ENCODE data around the gene P3H4. TPM values are rescaled to one million over a fixed set of nuclear protein-coding genes. Genes with fewer than 3 reads are reported as not detected.

Gene P3H4
- total RNA-seq, 1 donor from 2014 or later = 31.8 TPM

- Histone ChIP-seq H3K27me3 (ENCODE audit: control insufficient read depth in 3 of 3, insufficient read depth in 3 of 3, low read length in 3 of 3) (no peaks in the 10 kb centered on the region), H3K4me3 (ENCODE audit: low read length in 3 of 3) (no peak overlapping the region), H3K4me1 (ENCODE audit: control insufficient read depth in 3 of 3, insufficient read depth in 3 of 3, low read length in 3 of 3) (no peaks in the 10 kb centered on the region), H3K9me3 (ENCODE audit: control insufficient read depth in 3 of 3, low read length in 3 of 3) (no peaks in the 10 kb centered on the region), H3K9ac (ENCODE audit: low read depth in 1 of 3, low read length in 3 of 3) (no peak overlapping the region), H3K27ac (ENCODE audit: low read depth, low read length) (no peak overlapping the region), H3K36me3 (ENCODE audit: control insufficient read depth in 3 of 3, insufficient read depth in 3 of 3, low read length in 3 of 3) (peaks cover 58 to 77% (median 68%) of the 10 kb centered on the region in 3 donors)
Measured at GRCh38 chr17:41762391-41762790, 49.4 kb downstream of the P3H4 start.

- Histone ChIP-seq H3K27me3 (ENCODE audit: control insufficient read depth in 3 of 3, insufficient read depth in 3 of 3, low read length in 3 of 3) (no peaks in the 10 kb centered on the region), H3K4me1 (ENCODE audit: control insufficient read depth in 3 of 3, insufficient read depth in 3 of 3, low read length in 3 of 3) (no peaks in the 10 kb centered on the region), H3K27ac (ENCODE audit: low read depth, low read length) (no peak overlapping the region), H3K36me3 (ENCODE audit: control insufficient read depth in 3 of 3, insufficient read depth in 3 of 3, low read length in 3 of 3) (peaks cover 60 to 73% (median 69%) of the 10 kb centered on the region in 3 donors), H3K4me3 (ENCODE audit: low read length in 3 of 3) (no peak overlapping the region), H3K9me3 (ENCODE audit: control insufficient read depth in 3 of 3, low read length in 3 of 3) (no peaks in the 10 kb centered on the region), H3K9ac (ENCODE audit: low read depth in 1 of 3, low read length in 3 of 3) (no peak overlapping the region)
Measured at GRCh38 chr17:41760878-41761277, 50.9 kb downstream of the P3H4 start.

- Histone ChIP-seq H3K27ac (ENCODE audit: low read depth, low read length) (no peak overlapping the region), H3K36me3 (ENCODE audit: control insufficient read depth in 3 of 3, insufficient read depth in 3 of 3, low read length in 3 of 3) (peaks cover 57 to 69% (median 62%) of the 10 kb centered on the region in 3 donors), H3K9me3 (ENCODE audit: control insufficient read depth in 3 of 3, low read length in 3 of 3) (no peaks in the 10 kb centered on the region), H3K4me1 (ENCODE audit: control insufficient read depth in 3 of 3, insufficient read depth in 3 of 3, low read length in 3 of 3) (no peaks in the 10 kb centered on the region), H3K4me3 (ENCODE audit: low read length in 3 of 3) (no peak overlapping the region), H3K9ac (ENCODE audit: low read depth in 1 of 3, low read length in 3 of 3) (no peak overlapping the region), H3K27me3 (ENCODE audit: control insufficient read depth in 3 of 3, insufficient read depth in 3 of 3, low read length in 3 of 3) (no peaks in the 10 kb centered on the region)
Measured at GRCh38 chr17:41758601-41759000, 53.1 kb downstream of the P3H4 start.

GRCh38 chr17:41754066-41754465, 57.7 kb downstream of the P3H4 start:
- no peaks in the 10 kb centered on the region for H3K4me1 ChIP-seq (ENCODE audit: control insufficient read depth in 3 of 3, insufficient read depth in 3 of 3, low read length in 3 of 3)
- peaks cover 30 to 37% (median 30%) of the 10 kb centered on the region in 3 donors for H3K36me3 ChIP-seq (ENCODE audit: control insufficient read depth in 3 of 3, insufficient read depth in 3 of 3, low read length in 3 of 3)
- no peak overlapping the region for H3K9ac ChIP-seq (ENCODE audit: low read depth in 1 of 3, low read length in 3 of 3)
- no peaks in the 10 kb centered on the region for H3K9me3 ChIP-seq (ENCODE audit: control insufficient read depth in 3 of 3, low read length in 3 of 3)
- no peak overlapping the region for H3K4me3 ChIP-seq (ENCODE audit: low read length in 3 of 3)
- H3K27ac ChIP-seq (ENCODE audit: low read depth, low read length) = no peak overlapping the region
- H3K27me3 ChIP-seq (ENCODE audit: control insufficient read depth in 3 of 3, insufficient read depth in 3 of 3, low read length in 3 of 3) = no peaks in the 10 kb centered on the region

Other genes with a start within 250 kb of the P3H4 start
- gene KRT9, start 239.9 kb downstream of the P3H4 start, total RNA-seq = not detected
- 1.0 TPM for gene KRT14, start 225.1 kb downstream of the P3H4 start, total RNA-seq
- gene KRT16, start 199.2 kb downstream of the P3H4 start, total RNA-seq = 0.52 TPM
- 2.1 TPM for gene KRT17, start 187.4 kb downstream of the P3H4 start, total RNA-seq
- 100 TPM for gene EIF1, start 123.1 kb downstream of the P3H4 start, total RNA-seq
- not detected for gene GAST, start 99.6 kb downstream of the P3H4 start, total RNA-seq
- gene HAP1, start 77.3 kb downstream of the P3H4 start, total RNA-seq = not detected
- 24.5 TPM for gene JUP, start 25.2 kb downstream of the P3H4 start, total RNA-seq
- 76.2 TPM for gene FKBP10, start 1.1 kb upstream of the P3H4 start, total RNA-seq
- gene NT5C3B, start 24.3 kb upstream of the P3H4 start, total RNA-seq = 32.4 TPM
- not detected for gene KLHL10, start 25.9 kb upstream of the P3H4 start, total RNA-seq
- gene KLHL11, start 53.5 kb upstream of the P3H4 start, total RNA-seq = 19.3 TPM
- gene ACLY, start 107.0 kb upstream of the P3H4 start, total RNA-seq = 49.1 TPM
- gene ODAD4, start 118.7 kb upstream of the P3H4 start, total RNA-seq = 1.0 TPM
- gene CNP, start 154.8 kb upstream of the P3H4 start, total RNA-seq = 25.1 TPM
- gene DNAJC7, start 205.5 kb upstream of the P3H4 start, total RNA-seq = 55.3 TPM
- gene NKIRAS2, start 208.1 kb upstream of the P3H4 start, total RNA-seq = 22.4 TPM
- 1.6 TPM for gene C17orf113, start 238.7 kb upstream of the P3H4 start, total RNA-seq